NCI-H1048 (cell line): ENCODE data around the gene RNF175.

Source experiments
- DNase-seq: peaks from one replicate; lab custom pipeline; 2025; lab: John Stamatoyannopoulos, UW

The RNF175 gene

DNA sequence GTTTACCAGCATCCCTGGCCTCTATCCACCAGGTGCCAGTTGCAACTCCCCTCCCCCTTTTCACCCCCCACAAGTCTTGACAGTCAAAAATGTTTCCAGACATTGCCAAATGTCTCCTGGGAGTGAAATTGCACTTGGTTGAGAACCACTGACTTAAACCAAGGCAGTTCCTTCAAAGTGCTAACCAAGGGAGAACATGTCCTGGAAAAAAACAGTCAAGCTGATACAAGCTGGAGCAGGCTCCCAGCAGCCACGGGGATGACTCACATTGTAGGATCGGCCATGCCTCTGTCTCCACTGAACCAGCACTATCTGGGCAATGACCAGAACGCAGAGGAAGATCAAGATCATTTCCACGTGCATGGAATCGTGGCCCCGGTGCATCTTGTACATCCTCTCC, 11.4 kb downstream of the RNF175 start:
- no peak for DNase-seq

DNA sequence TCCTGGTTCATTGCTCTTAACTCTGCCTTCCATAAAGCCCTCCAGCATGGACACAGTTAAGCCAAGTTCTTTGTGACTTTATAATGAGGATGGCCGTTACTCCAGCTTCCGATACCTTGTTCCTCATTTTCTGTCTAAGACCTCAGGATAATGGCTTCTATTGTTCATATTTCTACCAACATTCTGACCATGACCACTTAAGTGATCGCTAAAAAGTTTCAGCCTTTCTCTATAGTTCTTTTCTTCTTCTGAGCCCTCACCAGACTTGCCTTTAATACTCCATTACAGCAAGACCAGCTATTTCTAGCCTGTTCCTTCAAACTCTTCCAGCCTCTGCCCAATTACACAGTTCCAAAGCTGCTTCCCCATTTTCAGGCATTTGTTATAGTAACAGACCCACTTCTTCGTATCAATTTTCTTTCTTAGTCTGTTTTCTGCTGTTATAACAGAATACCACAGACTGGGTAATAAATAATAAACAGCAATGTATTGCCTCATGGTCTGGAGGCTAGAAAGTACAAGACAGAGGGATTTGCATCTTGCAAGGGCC, 12.3 kb downstream of the RNF175 start:
- no peak for DNase-seq

DNA sequence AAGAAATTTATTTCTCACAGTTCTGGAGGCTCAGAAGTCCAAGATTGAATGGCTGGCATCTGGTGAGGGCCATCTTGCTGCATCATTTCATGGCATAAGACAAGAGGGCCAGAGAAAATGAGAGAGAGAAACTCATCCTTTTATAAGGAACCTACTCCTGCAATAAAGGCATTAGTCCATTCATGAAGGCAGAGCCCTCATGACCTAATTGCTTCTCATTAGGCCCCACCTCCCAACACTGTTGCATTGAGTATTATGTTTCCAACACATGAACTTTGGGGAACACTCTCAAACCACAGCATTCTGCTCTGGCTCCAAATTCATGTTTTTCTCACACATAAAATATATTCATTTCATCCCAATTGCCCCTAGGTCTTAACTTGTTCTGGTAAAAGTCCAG, 14.2 kb downstream of the RNF175 start:
- no peak for DNase-seq

DNA sequence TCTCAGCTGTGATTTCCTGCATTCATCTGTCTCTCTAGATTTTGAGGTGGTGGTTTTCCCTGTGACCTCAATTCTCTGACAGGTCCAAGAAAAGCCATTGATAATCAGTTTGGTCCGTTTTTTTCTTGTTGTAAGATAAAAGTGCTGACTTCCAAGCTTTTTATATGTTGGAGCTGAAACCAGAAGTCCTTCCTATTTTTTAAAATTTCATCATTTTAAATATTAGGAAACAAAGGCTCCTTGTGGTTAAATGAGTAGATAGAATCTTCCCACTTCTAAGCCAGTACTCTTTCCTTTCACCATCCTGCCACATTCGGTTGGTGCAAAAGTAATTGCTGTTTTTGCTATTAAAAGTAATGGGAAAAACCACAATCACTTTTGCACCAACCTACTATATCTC, 18.3 kb downstream of the RNF175 start:
- DNase-seq, result no peak

DNA sequence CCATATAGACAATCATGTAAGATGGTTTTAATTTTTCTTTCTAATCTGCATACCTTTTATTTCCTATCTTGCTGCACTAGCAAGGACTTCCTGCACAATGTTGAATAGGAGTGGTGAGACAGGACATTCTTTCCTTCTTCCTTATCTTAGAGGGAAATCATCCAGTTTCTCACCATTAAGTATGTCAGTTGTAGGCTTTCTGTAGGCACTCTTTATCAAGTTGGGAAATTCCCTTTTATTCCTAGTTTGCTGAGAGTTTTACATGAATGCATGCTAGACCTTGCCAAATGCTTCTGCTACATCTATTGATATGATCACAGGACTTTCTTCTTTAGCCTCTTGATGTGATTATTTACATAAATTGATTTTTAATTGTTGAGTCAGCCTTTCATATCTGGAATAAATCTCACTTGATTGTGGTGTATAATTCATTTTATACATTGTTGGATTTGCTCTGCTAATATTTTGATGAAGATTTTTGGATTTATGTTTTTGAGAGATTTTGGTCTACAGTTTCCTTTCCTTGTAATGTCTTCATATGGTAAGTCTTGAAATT, 23.8 kb downstream of the RNF175 start:
- DNase-seq, result no peak

DNA sequence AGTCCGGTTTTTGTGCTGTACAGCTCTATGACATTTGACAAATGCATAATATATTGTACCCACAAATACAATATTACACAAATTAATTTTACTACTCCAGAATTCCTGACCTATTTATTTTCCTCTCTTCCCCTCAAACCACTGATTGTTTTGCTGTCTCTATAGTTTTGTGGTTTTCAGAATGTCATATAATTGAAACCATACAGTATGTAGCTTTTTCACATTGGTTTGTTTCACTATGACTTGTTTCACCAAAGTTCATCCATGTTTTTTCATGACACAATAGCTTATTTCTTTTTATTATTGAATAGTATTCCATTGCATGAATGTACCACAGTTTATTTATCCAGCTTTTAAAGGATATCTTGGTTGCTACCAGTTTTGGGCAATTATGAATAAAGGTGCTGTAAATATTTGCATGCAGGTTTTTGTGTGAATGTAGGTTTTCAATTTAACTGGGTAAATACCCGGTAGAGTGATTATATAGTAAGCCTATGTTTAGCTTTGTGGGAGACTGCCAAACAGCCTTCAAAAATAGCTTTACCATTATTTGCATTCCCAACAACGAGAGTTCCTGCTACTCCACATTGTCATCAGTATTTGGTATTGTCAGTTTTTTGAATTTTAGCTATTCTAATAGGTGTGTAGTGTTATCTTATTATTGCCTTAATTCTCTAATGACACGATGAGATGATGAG, 25.9 kb downstream of the RNF175 start:
- DNase-seq, result peak; percentile 49

DNA sequence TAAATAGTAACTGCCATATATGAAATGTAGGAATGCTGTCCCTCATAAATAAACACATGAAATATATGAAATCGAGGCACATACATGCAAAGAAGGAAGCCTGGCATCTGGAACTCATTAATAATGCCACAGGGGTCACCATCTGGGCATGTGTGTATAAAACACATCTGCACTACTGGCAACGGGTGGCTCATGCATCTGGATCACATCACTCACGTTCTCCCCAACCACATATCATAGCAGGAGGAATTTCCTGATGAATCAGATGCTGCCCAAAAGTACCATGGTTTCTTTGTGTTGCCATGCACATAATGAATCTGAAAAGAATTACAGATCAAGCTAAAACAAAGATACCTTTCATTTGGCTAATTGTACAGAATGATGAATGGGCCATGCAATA, 28.6 kb downstream of the RNF175 start:
- no peak for DNase-seq

DNA sequence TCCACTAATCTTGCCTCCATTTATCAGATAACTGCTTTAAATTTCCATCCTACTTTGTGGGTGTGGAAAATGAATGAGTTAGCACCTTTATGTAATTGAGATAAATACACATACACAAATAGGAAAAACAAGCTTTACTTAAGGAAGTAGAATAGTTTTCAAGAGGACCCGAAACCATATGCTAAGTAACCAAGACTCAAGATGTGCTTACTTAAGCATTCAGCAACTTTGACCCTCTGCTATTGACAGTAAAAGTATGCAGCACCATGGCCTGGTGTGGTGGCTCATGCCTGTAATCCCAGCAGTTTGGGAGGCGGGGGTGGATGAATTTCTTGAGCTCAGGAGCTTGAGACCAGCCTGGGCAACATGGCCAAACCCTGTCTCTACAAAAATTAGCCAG, 29.9 kb downstream of the RNF175 start:
- DNase-seq, result no peak

DNA sequence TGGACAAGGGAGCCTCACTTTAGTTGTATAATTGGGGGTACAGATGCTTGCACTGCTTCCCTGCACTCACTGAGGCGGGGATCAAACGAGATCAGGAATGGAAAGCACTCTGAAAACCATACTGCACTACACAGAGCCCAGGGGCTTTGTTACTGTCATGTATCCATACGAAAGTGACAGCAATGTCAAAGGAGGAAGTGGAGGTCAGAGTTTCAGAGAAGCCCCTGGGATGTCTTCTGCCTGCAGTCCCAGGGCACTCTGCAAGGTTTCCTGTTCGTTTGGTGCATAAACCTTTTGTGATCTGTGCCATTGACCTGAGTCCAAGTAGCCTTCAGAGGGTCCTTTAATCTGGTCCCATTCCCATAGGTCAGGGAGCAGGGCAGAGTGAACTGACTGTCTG, 31.2 kb downstream of the RNF175 start:
- no peak for DNase-seq

DNA sequence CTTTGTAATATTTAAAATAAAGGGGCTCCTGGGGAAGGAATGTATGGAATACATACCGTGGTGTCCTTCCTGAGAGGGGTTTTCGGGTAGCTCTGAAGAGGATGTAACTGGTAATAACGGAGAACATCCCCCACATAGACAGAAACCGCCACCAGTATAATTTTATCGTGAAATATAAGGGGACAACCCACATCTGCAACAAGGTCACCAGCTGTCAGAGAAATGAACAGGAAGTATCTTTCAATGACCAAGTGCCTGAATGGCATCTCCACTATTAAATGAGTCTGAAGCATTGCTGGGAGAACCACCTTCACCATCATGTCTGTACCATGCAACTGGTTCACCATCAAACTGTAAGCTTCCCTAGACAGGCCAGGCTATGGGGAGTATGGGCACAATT, 31.7 kb downstream of the RNF175 start:
- DNase-seq, result no peak

DNA sequence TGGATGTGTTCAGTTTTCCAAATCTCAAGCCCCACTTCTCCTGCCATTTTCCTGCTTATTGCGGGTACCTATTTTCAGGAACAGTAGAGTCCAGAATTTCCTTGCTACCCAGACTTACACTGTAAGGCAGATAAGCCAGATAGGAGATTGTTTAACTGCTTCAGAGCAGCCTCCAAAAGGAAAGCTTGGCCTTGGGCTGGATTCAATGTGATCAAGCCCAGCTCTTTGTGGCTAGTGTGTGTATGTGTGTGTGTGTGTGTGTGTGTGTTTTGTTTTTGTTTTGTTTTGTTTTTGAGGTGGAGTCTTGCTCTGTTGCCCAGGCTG, 34.0 kb downstream of the RNF175 start:
- no peak for DNase-seq

DNA sequence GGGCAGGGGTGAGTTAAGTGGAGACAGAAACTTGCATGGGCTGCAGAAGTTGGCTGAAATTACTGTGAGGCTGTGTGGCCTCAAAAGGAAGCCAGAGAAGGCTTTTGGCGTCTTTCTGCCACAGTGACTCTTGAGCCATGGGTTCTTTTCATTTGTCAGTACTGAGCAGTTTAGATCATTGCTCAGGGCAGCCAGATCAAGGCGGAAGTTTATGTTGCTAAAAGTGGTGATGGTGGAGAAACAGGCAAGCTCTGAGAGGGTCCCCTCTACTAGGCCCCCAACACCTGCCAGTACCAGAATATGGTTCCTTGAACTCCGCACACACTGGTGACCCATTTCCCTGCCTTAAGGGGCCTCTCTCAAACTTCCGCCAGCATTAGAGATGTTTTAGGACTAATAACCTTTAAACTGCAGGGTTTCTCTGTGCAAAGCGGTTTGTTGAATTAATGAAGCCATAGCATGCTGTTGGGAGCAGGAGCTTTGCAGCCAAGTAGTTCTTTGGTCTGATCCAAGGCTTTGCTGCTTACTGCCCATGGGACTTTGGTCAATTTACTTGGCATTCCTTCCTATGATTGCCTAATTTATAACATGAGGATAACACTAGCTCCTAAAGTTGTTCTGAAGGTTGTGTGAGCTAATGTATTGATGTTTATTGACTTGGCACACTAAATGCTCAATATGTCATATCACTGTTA, 34.5 kb downstream of the RNF175 start:
- no peak for DNase-seq

DNA sequence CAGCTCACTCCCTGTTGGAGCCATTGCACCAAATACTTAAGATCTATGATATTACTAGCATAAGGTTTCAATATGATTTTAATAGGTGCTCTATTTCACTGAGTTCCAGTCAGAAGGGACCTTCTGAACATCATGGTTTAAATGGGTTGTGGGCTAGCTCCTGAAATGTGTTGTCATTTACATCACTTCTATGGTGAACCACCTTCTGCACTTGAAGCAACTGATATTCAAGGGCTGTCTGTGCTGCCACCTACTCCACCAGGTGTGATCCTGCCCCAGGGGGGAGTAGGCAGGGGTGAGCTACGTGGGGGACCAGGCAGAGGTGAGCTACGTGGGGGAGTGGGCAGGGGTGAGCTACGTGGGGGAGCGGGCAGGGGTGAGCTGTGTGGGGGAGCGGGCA, 35.2 kb downstream of the RNF175 start:
- no peak for DNase-seq

DNA sequence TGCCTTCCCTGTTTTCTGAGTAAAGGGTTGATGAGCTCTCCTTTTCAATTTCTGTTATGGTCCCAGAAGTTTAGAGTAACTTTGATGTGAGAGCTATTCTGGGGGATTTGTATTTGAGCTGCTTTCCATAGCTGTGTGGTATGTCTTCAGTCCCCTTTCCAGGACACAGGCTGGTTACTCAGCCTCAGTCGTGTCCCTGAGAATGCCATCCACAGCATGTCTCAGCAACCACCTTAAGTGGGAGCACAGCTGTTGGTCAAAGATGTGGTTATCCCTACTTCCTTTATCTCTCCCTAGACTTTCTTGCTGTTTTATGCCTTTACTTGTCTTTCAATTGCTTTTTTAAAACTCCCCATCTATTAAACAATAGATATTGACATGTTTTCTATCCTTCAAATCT, 37.8 kb downstream of the RNF175 start:
- DNase-seq, result no peak

DNA sequence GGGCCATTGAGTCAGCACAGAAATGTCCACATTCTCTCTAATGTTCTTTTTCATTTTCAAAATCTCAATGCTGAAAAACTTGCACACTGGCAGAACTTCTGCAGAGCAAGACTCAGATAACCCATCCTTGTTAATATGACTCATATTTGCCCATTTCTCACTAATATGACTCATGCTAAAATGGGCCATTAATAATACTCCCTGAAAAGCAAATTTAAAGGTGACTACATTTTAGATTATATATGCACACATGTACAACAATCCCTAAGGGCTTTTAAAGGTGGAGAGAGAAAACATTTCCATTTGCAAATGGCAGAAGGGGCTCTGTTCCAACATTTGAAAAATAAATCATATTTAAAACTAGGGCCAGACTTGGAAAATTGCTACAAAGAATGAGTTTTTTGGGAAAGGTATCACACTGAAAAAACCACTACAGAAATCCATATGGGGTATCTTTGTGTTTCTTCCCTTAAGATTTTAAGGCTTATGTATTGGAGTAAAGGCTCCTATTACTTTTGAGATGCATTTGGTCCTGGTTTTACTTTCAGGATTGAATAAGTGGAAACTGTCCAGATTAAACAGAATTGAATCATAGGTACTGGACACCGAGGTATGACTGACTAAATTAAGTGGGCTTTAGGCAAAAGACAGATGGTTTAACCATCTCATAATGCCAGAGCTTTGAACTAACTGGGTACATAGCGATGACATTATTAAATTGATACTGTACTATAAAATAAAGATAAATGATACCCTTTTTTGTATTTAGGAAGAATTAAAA, 45.8 kb downstream of the RNF175 start:
- DNase-seq, result no peak

DNA sequence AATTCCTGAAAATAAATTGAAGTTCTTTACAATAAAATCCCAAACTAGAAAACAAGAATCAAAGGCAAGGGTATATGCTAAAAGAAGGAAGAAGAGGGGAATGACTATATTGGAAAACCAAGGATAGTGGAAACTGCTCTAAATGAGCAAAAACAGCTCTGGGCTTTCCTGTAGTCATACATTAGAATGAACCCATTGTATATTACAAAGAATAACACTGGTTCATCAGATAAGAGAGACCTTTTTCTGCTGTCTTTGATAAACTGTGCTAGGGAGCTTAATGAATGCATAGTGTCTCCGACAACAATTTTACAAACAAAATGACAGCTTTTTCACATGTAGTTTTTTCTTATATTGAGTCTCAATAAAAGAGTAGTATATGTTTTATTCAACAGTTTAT, 49.1 kb downstream of the RNF175 start:
- no peak for DNase-seq

DNA sequence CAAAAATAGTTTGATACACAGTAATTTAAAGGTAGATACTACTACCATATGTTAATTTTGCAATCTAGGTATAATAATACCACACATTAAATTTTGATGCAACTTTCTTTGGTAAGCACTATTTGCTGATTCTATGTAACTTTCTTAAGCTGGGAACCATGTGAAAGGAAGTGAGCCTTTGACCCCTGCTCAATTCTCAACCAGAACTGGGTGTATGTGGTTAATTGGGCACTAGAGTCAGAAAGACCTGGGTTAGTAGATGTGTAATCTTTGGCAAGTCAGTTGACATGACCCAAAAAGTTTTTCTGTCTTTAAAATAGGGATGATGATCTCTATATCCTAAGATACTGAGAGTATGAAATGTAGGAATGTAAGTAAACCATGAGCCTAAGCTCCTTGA, 53.3 kb downstream of the RNF175 start:
- DNase-seq, result no peak

DNA sequence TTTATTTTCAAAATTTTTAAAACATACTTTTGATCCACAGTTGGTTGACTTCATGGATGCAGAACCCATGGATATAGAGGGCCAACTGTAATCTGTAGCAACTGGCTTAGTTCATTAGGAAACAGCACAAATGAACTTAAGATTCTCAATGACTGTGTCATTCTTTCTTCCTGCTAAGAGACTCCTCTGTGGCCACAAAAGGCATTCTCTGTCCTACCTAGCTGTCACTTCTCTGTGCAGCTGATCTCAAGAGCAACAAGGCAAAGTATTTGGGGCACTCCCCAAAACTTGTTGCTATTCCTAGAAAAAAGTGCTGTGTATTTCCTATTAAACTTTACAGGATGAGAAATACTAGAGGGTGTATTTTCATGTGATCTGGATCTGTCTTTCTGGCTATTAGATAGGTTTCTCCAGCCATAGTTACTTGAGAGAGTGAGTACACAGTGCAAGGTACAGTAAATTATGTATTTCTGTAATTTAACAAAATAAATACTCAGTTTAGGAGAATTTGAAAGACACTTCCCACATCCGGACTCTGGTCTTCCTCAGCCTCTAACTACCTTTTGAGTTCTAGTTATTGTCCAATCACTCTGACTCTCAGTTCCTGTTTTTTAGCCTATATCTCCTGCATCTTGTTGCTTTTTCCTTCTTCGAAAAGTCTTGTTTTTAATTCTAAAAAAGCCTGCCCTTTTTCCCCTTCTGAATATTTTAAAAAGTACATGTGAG, 53.9 kb downstream of the RNF175 start:
- DNase-seq, result no peak

DNA sequence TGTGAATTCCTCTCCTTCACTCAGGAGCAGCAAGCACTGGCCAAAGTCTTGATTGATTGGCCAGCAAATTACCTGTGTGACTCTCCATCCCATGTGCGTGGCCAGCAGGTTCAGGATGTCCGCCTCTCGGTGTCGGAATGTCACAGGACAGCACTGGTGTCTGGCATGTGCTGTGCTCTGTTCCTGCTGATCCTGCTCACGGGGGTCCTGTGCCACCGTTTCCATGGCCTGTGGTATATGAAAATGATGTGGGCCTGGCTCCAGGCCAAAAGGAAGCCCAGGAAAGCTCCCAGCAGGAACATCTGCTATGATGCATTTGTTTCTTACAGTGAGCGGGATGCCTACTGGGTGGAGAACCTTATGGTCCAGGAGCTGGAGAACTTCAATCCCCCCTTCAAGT, 55.3 kb downstream of the RNF175 start:
- no peak for DNase-seq

DNA sequence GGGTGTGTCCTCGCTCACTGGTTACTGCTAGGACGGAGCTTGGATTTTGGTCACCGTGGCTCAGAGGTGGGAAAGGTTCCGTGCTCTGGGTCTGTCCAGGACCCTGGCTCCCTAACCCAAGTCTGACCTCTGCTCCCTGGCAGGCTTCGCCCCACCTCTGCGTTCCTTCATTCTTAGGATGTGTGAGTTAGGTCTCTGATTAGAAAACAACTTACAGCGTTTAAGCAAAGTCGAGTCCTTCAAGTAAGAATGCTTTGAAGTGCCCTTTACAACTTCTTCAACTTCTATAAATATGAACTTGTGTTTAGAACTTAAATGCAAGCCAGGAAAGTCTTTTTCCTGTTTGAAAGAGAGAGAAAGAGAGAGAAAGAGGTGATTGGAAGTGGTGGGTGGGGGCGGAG, 74.9 kb downstream of the RNF175 start:
- DNase-seq, result no peak

DNA sequence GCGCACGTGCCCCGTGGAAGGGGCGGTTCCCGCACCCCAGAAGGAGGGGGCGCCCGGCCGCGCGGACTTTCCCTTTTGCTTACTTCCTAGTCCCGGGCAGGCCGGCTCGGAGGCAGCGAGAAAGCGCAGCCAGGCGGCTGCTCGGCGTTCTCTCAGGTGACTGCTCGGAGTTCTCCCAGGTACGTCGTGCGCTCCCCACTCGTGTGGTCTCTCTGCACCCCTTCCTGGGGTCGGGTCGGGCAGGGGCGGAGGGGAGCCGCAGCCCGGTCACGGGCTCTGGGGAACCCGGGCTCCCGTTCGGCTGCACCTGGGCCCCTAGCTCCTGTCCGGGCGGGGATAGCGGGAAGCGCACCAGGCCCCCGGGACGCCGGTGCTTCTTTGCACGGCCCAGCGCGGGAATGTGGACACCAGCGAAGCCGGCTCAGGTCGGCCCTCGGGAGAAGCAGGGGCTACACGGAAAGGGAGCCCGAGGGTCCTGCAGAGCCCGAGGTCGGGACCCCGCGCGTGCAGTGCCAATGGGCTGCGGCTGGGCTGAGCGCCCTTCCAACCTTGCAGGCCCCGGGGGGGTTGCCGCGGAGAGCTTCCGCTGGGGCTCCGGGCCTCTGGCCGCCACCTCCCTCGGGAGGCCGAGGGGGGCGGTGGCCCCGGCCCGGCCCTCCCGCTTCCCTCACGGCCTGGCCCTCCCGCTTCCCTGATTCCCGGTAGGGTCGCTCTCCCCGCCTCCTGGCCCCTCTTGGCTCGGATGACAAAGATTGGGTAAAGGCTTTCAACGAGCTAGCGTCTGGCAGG, 75.4 kb downstream of the RNF175 start, which contains the start of gene TLR2:
Gene TLR2, plus strand, starts transcription at position 99 of the 789 bp plus-strand sequence. CDS start 18,628 bp downstream, outside the sequence.
- no peak for DNase-seq
